ENCODE data around the gene IL32. TPM values are rescaled to one million over a fixed set of nuclear protein-coding genes. Genes with fewer than 3 reads are reported as not detected.

The IL32 gene
- total RNA-seq, 1 donor from 2014 or later = 1.7 TPM

DNA sequence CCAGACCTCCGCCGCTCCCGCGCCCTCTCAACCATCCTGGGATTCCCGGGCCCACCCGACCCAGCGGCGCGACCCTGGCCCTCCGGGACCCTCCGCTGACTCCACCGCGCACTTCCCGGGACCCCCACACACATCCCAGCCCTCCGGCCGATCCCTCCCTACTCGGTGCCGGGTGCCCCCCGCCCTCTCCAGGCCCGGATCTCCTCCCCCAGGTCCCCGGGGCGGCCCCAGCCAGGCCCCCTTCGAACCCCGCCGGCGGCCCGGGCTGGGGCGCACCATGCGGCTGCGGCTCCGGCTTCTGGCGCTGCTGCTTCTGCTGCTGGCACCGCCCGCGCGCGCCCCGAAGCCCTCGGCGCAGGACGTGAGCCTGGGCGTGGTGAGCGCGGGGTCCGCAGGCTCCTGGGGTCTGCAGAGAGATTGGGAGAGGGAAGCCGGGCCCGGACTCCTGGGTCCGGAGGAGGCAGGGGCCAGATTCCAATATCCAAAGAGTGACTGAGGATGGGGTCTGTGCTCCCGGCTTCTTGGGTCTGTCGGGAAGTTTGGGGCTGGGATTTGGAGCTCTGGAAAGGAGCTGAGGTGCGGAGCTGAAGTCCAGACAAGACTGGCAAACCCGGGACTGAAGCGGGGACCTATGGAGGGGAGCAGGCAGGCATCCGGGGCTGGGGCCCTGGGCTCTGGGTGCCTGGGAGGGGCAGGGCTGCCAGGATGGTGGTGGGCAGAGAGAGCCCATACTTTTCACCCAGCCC is 18.6 kb upstream of the IL32 start:
- Mint-ChIP-seq H3K4me1 (ENCODE audit: unreplicated experiment) (peaks cover 8% of the 10 kb centered on the region), H3K4me3 (ENCODE audit: unreplicated experiment) (peak overlapping the region; percentile 78), H3K9me3 (ENCODE audit: unreplicated experiment) (no peaks in the 10 kb centered on the region), H3K27ac (ENCODE audit: unreplicated experiment) (no peak overlapping the region), H3K36me3 (ENCODE audit: low read depth, unreplicated experiment) (peaks cover 7% of the 10 kb centered on the region), H3K27me3 (ENCODE audit: unreplicated experiment) (peaks cover 22% of the 10 kb centered on the region)
- no peak for DNase-seq (ENCODE audit: low spot score)
- TF ChIP-seq, protein P1, sequence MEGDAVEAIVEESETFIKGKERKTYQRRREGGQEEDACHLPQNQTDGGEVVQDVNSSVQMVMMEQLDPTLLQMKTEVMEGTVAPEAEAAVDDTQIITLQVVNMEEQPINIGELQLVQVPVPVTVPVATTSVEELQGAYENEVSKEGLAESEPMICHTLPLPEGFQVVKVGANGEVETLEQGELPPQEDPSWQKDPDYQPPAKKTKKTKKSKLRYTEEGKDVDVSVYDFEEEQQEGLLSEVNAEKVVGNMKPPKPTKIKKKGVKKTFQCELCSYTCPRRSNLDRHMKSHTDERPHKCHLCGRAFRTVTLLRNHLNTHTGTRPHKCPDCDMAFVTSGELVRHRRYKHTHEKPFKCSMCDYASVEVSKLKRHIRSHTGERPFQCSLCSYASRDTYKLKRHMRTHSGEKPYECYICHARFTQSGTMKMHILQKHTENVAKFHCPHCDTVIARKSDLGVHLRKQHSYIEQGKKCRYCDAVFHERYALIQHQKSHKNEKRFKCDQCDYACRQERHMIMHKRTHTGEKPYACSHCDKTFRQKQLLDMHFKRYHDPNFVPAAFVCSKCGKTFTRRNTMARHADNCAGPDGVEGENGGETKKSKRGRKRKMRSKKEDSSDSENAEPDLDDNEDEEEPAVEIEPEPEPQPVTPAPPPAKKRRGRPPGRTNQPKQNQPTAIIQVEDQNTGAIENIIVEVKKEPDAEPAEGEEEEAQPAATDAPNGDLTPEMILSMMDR (IDR thresholded peaks at IDR 0.05; ENCODE audit: unreplicated experiment) = no peak

DNA sequence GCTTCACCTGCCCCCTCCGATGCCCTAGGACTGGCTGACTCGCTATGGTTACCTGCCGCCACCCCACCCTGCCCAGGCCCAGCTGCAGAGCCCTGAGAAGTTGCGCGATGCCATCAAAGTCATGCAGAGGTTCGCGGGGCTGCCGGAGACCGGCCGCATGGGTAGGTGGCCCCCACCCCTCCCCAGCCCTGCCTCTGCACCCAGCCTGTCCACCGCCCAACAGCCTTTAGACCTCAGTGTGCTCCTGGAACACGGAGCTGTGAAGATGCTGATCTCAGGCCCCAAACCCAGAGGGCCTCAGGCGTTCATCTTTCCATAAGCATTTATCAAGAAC is 18.1 kb upstream of the IL32 start:
- no peak for DNase-seq (ENCODE audit: low spot score)
- Mint-ChIP-seq H3K4me3 (ENCODE audit: unreplicated experiment) (no peak overlapping the region), H3K36me3 (ENCODE audit: low read depth, unreplicated experiment) (peaks cover 11% of the 10 kb centered on the region), H3K27me3 (ENCODE audit: unreplicated experiment) (peaks cover 22% of the 10 kb centered on the region), H3K9me3 (ENCODE audit: unreplicated experiment) (no peaks in the 10 kb centered on the region), H3K27ac (ENCODE audit: unreplicated experiment) (no peak overlapping the region), H3K4me1 (ENCODE audit: unreplicated experiment) (peaks cover 8% of the 10 kb centered on the region)
- TF ChIP-seq, protein P1 (IDR thresholded peaks at IDR 0.05; ENCODE audit: unreplicated experiment) = no peak

DNA sequence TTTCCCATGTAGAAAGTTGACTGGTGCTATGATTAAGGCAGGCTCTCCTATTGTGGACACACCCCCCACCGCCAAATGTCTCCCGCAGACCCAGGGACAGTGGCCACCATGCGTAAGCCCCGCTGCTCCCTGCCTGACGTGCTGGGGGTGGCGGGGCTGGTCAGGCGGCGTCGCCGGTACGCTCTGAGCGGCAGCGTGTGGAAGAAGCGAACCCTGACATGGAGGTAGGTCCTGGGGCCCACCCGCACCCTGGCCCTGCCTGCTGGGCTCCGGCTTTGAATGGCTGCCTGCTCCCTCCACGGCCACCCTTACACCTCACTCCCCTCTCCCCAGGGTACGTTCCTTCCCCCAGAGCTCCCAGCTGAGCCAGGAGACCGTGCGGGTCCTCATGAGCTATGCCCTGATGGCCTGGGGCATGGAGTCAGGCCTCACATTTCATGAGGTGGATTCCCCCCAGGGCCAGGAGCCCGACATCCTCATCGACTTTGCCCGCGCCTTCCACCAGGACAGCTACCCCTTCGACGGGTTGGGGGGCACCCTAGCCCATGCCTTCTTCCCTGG is 15.4 kb upstream of the IL32 start:
- H3K36me3 Mint-ChIP-seq (ENCODE audit: low read depth, unreplicated experiment) = peaks cover 24% of the 10 kb centered on the region
- no peak overlapping the region for H3K27ac Mint-ChIP-seq (ENCODE audit: unreplicated experiment)
- H3K27me3 Mint-ChIP-seq (ENCODE audit: unreplicated experiment) = peaks cover 18% of the 10 kb centered on the region
- no peaks in the 10 kb centered on the region for H3K9me3 Mint-ChIP-seq (ENCODE audit: unreplicated experiment)
- TF ChIP-seq, protein P1 (IDR thresholded peaks at IDR 0.05; ENCODE audit: unreplicated experiment) = no peak
- DNase-seq (ENCODE audit: low spot score) = no peak
- no peak overlapping the region for H3K4me3 Mint-ChIP-seq (ENCODE audit: unreplicated experiment)
- peaks cover 9% of the 10 kb centered on the region for H3K4me1 Mint-ChIP-seq (ENCODE audit: unreplicated experiment)

DNA sequence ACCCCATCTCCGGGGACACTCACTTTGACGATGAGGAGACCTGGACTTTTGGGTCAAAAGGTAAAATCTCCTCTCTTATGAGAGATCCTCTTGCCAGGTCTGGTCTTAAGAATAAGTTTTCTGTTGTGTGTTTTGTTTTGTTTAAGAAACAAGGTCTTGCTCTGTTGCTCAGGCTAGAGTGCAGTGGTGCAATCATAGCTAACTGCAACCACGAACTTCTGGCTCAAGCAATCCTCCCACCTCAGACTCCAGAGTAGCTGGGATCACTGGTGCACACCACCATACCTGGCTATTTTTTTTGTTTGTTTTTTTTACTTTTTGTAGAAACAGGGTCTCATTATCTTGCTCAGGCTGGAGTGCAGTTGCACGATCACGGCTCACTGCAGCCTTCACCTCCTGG is 15.0 kb upstream of the IL32 start:
- DNase-seq (ENCODE audit: low spot score) = no peak
- Mint-ChIP-seq H3K4me3 (ENCODE audit: unreplicated experiment) (no peak overlapping the region), H3K27me3 (ENCODE audit: unreplicated experiment) (peaks cover 16% of the 10 kb centered on the region), H3K9me3 (ENCODE audit: unreplicated experiment) (no peaks in the 10 kb centered on the region), H3K36me3 (ENCODE audit: low read depth, unreplicated experiment) (peaks cover 28% of the 10 kb centered on the region), H3K4me1 (ENCODE audit: unreplicated experiment) (peaks cover 7% of the 10 kb centered on the region), H3K27ac (ENCODE audit: unreplicated experiment) (no peak overlapping the region)
- TF ChIP-seq, protein P1 (IDR thresholded peaks at IDR 0.05; ENCODE audit: unreplicated experiment) = no peak

DNA sequence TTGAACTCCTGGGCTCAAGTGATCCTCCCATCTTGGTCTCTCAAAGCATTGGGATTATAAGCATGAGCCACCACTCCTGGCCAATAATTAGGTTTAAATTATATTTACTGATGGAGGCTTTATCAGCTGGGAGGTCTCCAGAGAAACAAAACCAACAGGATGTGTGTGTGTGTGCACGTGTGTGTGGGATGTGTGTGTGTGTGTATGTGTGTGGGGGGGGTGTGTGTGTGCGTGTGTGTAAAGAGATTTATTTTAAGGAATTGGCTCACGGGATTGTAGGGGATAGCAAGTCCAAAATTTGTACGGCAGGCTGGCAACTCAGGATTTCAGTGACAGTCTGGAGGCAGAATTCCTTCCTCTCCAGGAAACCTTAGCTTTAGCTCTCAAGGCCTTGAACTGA is 14.4 kb upstream of the IL32 start:
- H3K9me3 Mint-ChIP-seq (ENCODE audit: unreplicated experiment) = no peaks in the 10 kb centered on the region

More for the DNA sequence above, 14.4 kb upstream of the IL32 start:
- Mint-ChIP-seq H3K4me1 (ENCODE audit: unreplicated experiment) (peaks cover 7% of the 10 kb centered on the region), H3K36me3 (ENCODE audit: low read depth, unreplicated experiment) (peaks cover 28% of the 10 kb centered on the region), H3K27me3 (ENCODE audit: unreplicated experiment) (peaks cover 18% of the 10 kb centered on the region), H3K4me3 (ENCODE audit: unreplicated experiment) (no peak overlapping the region), H3K27ac (ENCODE audit: unreplicated experiment) (no peak overlapping the region)
- TF ChIP-seq, protein P1 (IDR thresholded peaks at IDR 0.05; ENCODE audit: unreplicated experiment) = no peak
- no peak for DNase-seq (ENCODE audit: low spot score)

Data from endothelial cell (in vitro differentiated cells).